Prostate gland (tissue), 2 donors: Measurements from ENCODE around the gene RUNX3.

ENCODE experiments used
- CTCF ChIP-seq, 4 experiments: fragments of 200-600 bp in 2 of 4; fragments of 450-650 bp in 2 of 4; sonication (generic) in 2 of 4; IDR thresholded peaks; 1 replicate in 3 of 4; 2 replicates in 1 of 4; pipeline ENCODE4 v1.5.1; 2016 to 2019; ENCODE audit warnings: antibody characterized with exemption in 4 of 4, mild to moderate bottlenecking in 2 of 4, moderate library complexity in 2 of 4
- POLR2A ChIP-seq: fragments of 450-650 bp; IDR thresholded peaks from one replicate; pipeline ENCODE4 v1.6.1; 2016; ENCODE audit warnings: antibody characterized with exemption, mild to moderate bottlenecking

GRCh38 chr1:24919791-24920532, 10.1 kb downstream of the RUNX3 start:
- no peak for TF ChIP-seq CTCF (IDR thresholded peaks at IDR 0.05)
- TF ChIP-seq POLR2A: no peak
